Measurements from ENCODE around the gene KRT85. TPM values are rescaled to one million over a fixed set of nuclear protein-coding genes. Genes with fewer than 3 reads are reported as not detected.

Gene KRT85
- total and polyA plus RNA-seq, 2 of the 4 experiments (the other 2 are of a cell fraction) = not detected

DNA sequence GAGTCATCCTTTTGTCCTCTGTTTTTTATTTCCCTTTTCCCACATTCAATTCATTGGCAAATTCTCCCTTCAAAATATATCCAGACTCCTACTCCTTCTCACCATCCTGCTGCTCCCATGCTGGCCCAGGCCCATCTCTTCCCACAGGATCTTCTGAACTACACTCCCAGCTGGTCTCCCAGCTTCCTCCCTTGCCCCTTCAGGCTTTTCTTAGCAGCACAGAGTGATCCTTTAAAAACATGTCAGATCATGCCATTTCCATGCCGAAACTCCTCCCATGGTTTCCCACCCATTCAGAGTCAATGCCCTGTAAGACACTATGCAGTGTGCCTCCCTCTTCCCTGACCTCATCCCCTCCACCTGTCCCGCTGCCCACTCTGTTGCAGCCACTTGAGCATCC, 20.6 kb upstream of the KRT85 start:
- H3K4ac ChIP-seq (ENCODE audit: low read depth, low read length) = no peak overlapping the region
- H2AK9ac ChIP-seq (replicated peaks; ENCODE audit: low read depth, low read length, poor library complexity) = no peak overlapping the region
- no peak overlapping the region for H2AK5ac ChIP-seq (ENCODE audit: low read depth, low read length)
- H2BK120ac ChIP-seq (ENCODE audit: low read depth, low read length) = no peak overlapping the region
- in situ Hi-C loops (cut with MboI; ENCODE audit: low sequenced_read_pairs) = no loop called here
- H3K23ac ChIP-seq (ENCODE audit: low read depth, low read length) = no peak overlapping the region
- no peak overlapping the region for H2BK20ac ChIP-seq (ENCODE audit: low read depth, low read length)
- H3K27ac ChIP-seq (ENCODE audit: insufficient read depth, low read length) = no peak overlapping the region
- no peak overlapping the region for H3K18ac ChIP-seq (ENCODE audit: low read depth, low read length)
- BruUV-seq (replicated peaks) = no TSS peak
- H4K5ac ChIP-seq (ENCODE audit: low read depth, low read length) = no peak overlapping the region
- H3K14ac ChIP-seq (replicated peaks; ENCODE audit: low read depth, low read length) = no peak overlapping the region
- no peak overlapping the region for H3K9ac ChIP-seq (ENCODE audit: low read depth, low read length)
- no peaks in the 10 kb centered on the region for H3K9me3 ChIP-seq (ENCODE audit: control insufficient read depth, insufficient read depth, low read length)
- no peak overlapping the region for H3K4me3 ChIP-seq (ENCODE audit: insufficient read depth, low read depth, low read length)
- no peak overlapping the region for H2AFZ ChIP-seq (replicated peaks; ENCODE audit: low read length, poor library complexity)
- H3K27me3 ChIP-seq (ENCODE audit: control insufficient read depth, insufficient read depth, low read length) = peaks cover 49% of the 10 kb centered on the region
- no peak for DNase-seq
- TF ChIP-seq, protein P1, sequence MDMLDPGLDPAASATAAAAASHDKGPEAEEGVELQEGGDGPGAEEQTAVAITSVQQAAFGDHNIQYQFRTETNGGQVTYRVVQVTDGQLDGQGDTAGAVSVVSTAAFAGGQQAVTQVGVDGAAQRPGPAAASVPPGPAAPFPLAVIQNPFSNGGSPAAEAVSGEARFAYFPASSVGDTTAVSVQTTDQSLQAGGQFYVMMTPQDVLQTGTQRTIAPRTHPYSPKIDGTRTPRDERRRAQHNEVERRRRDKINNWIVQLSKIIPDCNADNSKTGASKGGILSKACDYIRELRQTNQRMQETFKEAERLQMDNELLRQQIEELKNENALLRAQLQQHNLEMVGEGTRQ (IDR thresholded peaks at IDR 0.05; ENCODE audit: low read depth, low read length) = no peak
- TF ChIP-seq ELK1 (IDR thresholded peaks at IDR 0.05; ENCODE audit: borderline replicate concordance, low read depth, low read length) (no peak), RFX5 (IDR thresholded peaks at IDR 0.05; ENCODE audit: low read depth, low read length) (no peak)
- no peaks in the 10 kb centered on the region for H3K9me1 ChIP-seq (ENCODE audit: insufficient read depth, low read length)
- H2BK15ac ChIP-seq (ENCODE audit: low read depth, low read length) = no peak overlapping the region
- no peak overlapping the region for H4K8ac ChIP-seq (ENCODE audit: low read depth in 2 of 2, low read length in 2 of 2)
- H2BK5ac ChIP-seq (ENCODE audit: low read depth, low read length, poor library complexity, severe bottlenecking) = no peak overlapping the region
- ChIA-PET CTCF (no interaction called here), POLR2A (ENCODE audit: unreplicated experiment) (no interaction called here)
- ATAC-seq (ENCODE audit: low read depth) = no peak
- H3K4me2 ChIP-seq (ENCODE audit: low read depth, low read length) = no peak overlapping the region
- no peaks in the 10 kb centered on the region for H4K20me1 ChIP-seq (ENCODE audit: insufficient read depth, low read length)
- intact Hi-C loops (cut with micrococcal nuclease) = no loop called here
- no peaks in the 10 kb centered on the region for H3K79me1 ChIP-seq (ENCODE audit: low read depth in 1 of 2, low read length in 2 of 2)
- WGBS, 2 experiments (ENCODE audit: extremely low coverage in 2 of 2, insufficient read length in 1 of 2) = 100% methylated on average over 1 of the region's 2 CpGs; no CpG with 5 or more reads in 1 of the 2 experiments
- no peaks in the 10 kb centered on the region for H3K4me1 ChIP-seq (ENCODE audit: control insufficient read depth, insufficient read depth, low read length)
- no peak overlapping the region for H4K91ac ChIP-seq (ENCODE audit: insufficient read depth, low read depth, low read length)
- H3K36me3 ChIP-seq (ENCODE audit: control insufficient read depth, insufficient read depth, low read length) = no peaks in the 10 kb centered on the region
- H3K56ac ChIP-seq (ENCODE audit: extremely low read depth, insufficient read depth, low read length) = no peak overlapping the region
- dilution Hi-C loops (cut with HindIII; ENCODE audit: low sequenced_read_pairs, unreplicated experiment) = no loop called here
